Activated B cell treated with CpG ODN at 0.5 μM for 24 hours (primary cell): ENCODE results near the gene GPR85. TPM values are rescaled to one million over a fixed set of nuclear protein-coding genes. Genes with fewer than 3 reads are reported as not detected.
"Not testable (repeated sequence)": the region's sequence is repeated elsewhere in the genome, so short reads cannot be mapped to it uniquely, and the experiment has no call there.

Experiments
- ATAC-seq: fragments of 200-7000 bp; cut with Tn5 transposase; one replicate; pipeline ENCODE4 v1.10.0; 2021; ENCODE audit warnings: low read depth, mild to moderate bottlenecking, moderate library complexity
- CTCF ChIA-PET: fragments of 350-600 bp; sonication (Branson Sonifier 250); formaldehyde crosslinking; loops from one replicate; lab custom pipeline; 2021; ENCODE audit warnings: antibody characterized with exemption; lab: Charles Lee
- POLR2A ChIA-PET: fragments of 350-600 bp; sonication (Branson Sonifier 250); formaldehyde crosslinking; loops from one replicate; lab custom pipeline; 2021; ENCODE audit warnings: antibody characterized with exemption; lab: Charles Lee
- DNase-seq: peaks from one replicate; pipeline ENCODE4 v3.0.0; 2022
- H3K27ac Mint-ChIP-seq: one replicate; pipeline ENCODE4 v1.8.0; 2020; ENCODE audit warnings: mixed read lengths
- H3K27me3 Mint-ChIP-seq: one replicate; pipeline ENCODE4 v1.8.0; 2021; ENCODE audit warnings: mixed read lengths
- H3K36me3 Mint-ChIP-seq: one replicate; pipeline ENCODE4 v1.8.0; 2021; ENCODE audit warnings: low read depth, mixed read lengths
- H3K4me1 Mint-ChIP-seq: one replicate; pipeline ENCODE4 v1.8.0; 2021; ENCODE audit warnings: mixed read lengths
- H3K4me3 Mint-ChIP-seq: one replicate; pipeline ENCODE4 v1.8.0; 2020; ENCODE audit warnings: mild to moderate bottlenecking, mixed read lengths
- H3K9me3 Mint-ChIP-seq: one replicate; pipeline ENCODE4 v1.8.0; 2020; ENCODE audit warnings: mixed read lengths
- CTCF ChIP-seq: fragments of 200-600 bp; IDR thresholded peaks from one replicate; pipeline ENCODE4 v1.8.0; 2022; ENCODE audit warnings: antibody characterized with exemption, mild to moderate bottlenecking
- intact Hi-C: fragments of 100-400 bp; cut with micrococcal nuclease; formaldehyde crosslinking; loops from one replicate; pipeline ENCODE4 v1.15.1; 2024
- total RNA-seq: library from RNA; stranded (reverse); gene quantifications from 2 replicates; pipeline ENCODE4 v1.2.3, GENCODE V29; 2022

GPR85 gene
- total RNA-seq, 1 donor from 2014 or later, result not detected

GRCh38 chr7:113062499-113062898 is 24.1 kb downstream of the GPR85 start:
- no peak overlapping the region for H3K27ac Mint-ChIP-seq
- no peaks in the 10 kb centered on the region for H3K36me3 Mint-ChIP-seq
- DNase-seq, result no peak
- ATAC-seq, result no peak
- H3K4me1 Mint-ChIP-seq, result no peaks in the 10 kb centered on the region
- CTCF ChIA-PET, result no interaction called here
- intact Hi-C loops, result no loop called here
- peaks cover 5% of the 10 kb centered on the region for H3K27me3 Mint-ChIP-seq
- no peak overlapping the region for H3K4me3 Mint-ChIP-seq
- no peak for TF ChIP-seq CTCF
- no peaks in the 10 kb centered on the region for H3K9me3 Mint-ChIP-seq
- POLR2A ChIA-PET, result no interaction called here

GRCh38 chr7:113060100-113060499 is 26.5 kb downstream of the GPR85 start:
- DNase-seq (no peak), ATAC-seq (no peak)
- intact Hi-C loops, result no loop called here
- POLR2A ChIA-PET, result no interaction called here
- CTCF ChIA-PET, result no interaction called here
- Mint-ChIP-seq H3K27me3 (peaks cover 7% of the 10 kb centered on the region), H3K27ac (no peak overlapping the region), H3K36me3 (no peaks in the 10 kb centered on the region), H3K4me1 (no peaks in the 10 kb centered on the region), H3K4me3 (no peak overlapping the region), H3K9me3 (no peaks in the 10 kb centered on the region)
- no peak for TF ChIP-seq CTCF

- TF ChIP-seq CTCF, result no peak
- no peak for ATAC-seq
Measured at GRCh38 chr7:113054938-113055337, 31.7 kb downstream of the GPR85 start.

GRCh38 chr7:113054272-113054671 is 32.4 kb downstream of the GPR85 start:
- POLR2A ChIA-PET, ATAC-seq, H3K4me1 Mint-ChIP-seq, DNase-seq, intact Hi-C loops, H3K27me3 Mint-ChIP-seq, H3K9me3 Mint-ChIP-seq, H3K36me3 Mint-ChIP-seq, CTCF ChIA-PET, H3K4me3 Mint-ChIP-seq, H3K27ac Mint-ChIP-seq: not testable (repeated sequence)

More at GRCh38 chr7:113054938-113055337, 31.7 kb downstream of the GPR85 start:
- no peaks in the 10 kb centered on the region for H3K4me1 Mint-ChIP-seq
- peaks cover 4% of the 10 kb centered on the region for H3K27me3 Mint-ChIP-seq
- H3K36me3 Mint-ChIP-seq, result no peaks in the 10 kb centered on the region
- CTCF ChIA-PET, result no interaction called here
- no peak overlapping the region for H3K27ac Mint-ChIP-seq
- intact Hi-C loops, result no loop called here
- DNase-seq, result no peak
- no peak overlapping the region for H3K4me3 Mint-ChIP-seq
- POLR2A ChIA-PET, result no interaction called here
- H3K9me3 Mint-ChIP-seq, result no peaks in the 10 kb centered on the region

- H3K36me3 Mint-ChIP-seq, H3K27me3 Mint-ChIP-seq, CTCF ChIA-PET, H3K4me1 Mint-ChIP-seq, H3K9me3 Mint-ChIP-seq, ATAC-seq, intact Hi-C loops, H3K27ac Mint-ChIP-seq, H3K4me3 Mint-ChIP-seq, POLR2A ChIA-PET, DNase-seq: not testable (repeated sequence)
Measured at GRCh38 chr7:113049221-113049620, 37.4 kb downstream of the GPR85 start.

GRCh38 chr7:113046453-113046852 is 40.2 kb downstream of the GPR85 start:
- ChIA-PET CTCF (no interaction called here), POLR2A (no interaction called here)
- H3K4me1 Mint-ChIP-seq, result no peaks in the 10 kb centered on the region
- no peak overlapping the region for H3K27ac Mint-ChIP-seq
- H3K9me3 Mint-ChIP-seq, result peaks cover 2% of the 10 kb centered on the region
- H3K36me3 Mint-ChIP-seq, result no peaks in the 10 kb centered on the region
- no peak for TF ChIP-seq CTCF
- intact Hi-C loops, result no loop called here
- H3K27me3 Mint-ChIP-seq, result peaks cover 2% of the 10 kb centered on the region
- no peak for ATAC-seq
- no peak overlapping the region for H3K4me3 Mint-ChIP-seq
- DNase-seq, result no peak
